ENCODE results near the gene GPR108. TPM values are rescaled to one million over a fixed set of nuclear protein-coding genes. Genes with fewer than 3 reads are reported as not detected.

The GPR108 gene
- total RNA-seq, 4 donors from 2014 or later, result 44.0 to 68.8 (median 60.1) TPM

DNA sequence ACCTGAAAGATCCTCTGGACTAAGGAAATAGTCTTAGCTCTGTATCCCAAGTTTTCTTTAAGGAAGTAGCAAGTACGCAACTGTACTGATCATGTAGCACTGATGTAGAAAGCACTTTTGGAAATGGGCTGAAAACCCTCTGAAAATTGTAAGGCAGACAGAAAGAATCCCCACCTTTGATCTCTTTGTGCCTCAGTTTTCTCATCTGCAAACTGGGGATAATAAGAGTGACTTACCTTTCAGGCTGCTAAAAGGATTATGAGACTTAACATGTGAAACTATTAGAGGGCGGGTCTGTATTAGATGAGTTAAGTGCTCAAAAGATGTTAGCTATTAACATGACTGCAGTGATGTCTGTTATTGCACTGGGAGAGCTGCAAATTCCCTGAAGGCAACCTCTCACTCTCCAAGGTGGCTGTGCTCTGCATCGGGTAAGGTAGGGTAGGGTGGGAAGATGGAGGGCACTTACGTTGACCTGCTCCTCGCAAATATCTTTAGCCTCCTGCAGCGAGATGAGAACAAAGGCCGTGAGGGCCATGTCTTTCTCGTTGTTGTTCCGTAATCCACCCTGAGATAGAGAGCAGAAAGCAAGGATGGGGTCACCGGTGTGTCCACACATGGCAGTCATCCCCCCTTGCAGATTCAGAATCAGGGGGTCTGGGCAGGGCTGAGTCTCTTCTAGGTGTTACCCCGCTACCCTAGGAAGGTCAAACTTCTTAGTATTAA, 47.1 kb downstream of the GPR108 start:
- no peaks in the 10 kb centered on the region for H3K9me3 ChIP-seq
- WGBS, 2 donors (ENCODE audit: low coverage in 1 of 2), result 75 to 77% methylated on average over 8 to 10 of the region's 11 CpGs
- H3K27me3 ChIP-seq, result peaks cover 37% of the 10 kb centered on the region
- TF ChIP-seq, protein P1, sequence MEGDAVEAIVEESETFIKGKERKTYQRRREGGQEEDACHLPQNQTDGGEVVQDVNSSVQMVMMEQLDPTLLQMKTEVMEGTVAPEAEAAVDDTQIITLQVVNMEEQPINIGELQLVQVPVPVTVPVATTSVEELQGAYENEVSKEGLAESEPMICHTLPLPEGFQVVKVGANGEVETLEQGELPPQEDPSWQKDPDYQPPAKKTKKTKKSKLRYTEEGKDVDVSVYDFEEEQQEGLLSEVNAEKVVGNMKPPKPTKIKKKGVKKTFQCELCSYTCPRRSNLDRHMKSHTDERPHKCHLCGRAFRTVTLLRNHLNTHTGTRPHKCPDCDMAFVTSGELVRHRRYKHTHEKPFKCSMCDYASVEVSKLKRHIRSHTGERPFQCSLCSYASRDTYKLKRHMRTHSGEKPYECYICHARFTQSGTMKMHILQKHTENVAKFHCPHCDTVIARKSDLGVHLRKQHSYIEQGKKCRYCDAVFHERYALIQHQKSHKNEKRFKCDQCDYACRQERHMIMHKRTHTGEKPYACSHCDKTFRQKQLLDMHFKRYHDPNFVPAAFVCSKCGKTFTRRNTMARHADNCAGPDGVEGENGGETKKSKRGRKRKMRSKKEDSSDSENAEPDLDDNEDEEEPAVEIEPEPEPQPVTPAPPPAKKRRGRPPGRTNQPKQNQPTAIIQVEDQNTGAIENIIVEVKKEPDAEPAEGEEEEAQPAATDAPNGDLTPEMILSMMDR (IDR thresholded peaks at IDR 0.05), result no peak
- TF ChIP-seq POLR2AphosphoS5 (IDR thresholded peaks at IDR 0.05), result no peak
- no peak for TF ChIP-seq EP300 (IDR thresholded peaks at IDR 0.05)
- no peak for TF ChIP-seq POLR2A (IDR thresholded peaks at IDR 0.05)
- no peaks in the 10 kb centered on the region for H3K4me1 ChIP-seq
- H3K27ac ChIP-seq, result no peak overlapping the region
- no peak overlapping the region for H3K4me3 ChIP-seq
- peaks cover 0 to 28% of the 10 kb centered on the region in 2 donors for H3K36me3 ChIP-seq
- ATAC-seq, result no peak

DNA sequence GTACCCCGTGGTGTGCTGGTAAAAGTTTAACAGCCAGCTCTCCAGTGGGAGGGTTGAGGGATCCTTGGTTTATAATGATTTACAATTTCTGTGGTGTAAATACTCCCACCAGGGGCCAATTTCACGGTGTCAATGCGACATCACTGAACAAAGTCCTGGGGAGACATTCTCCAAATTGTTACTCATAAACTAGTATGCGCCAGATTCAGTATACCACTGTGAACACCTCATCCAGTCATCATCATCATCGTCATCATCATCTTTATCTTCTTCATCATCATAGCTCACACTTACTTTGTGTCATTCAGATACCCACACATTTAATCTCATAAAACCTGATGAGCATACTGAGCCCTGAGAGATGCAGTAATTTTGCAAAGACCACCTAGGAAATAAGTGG, 50.3 kb downstream of the GPR108 start:
- Histone ChIP-seq H3K27ac (no peak overlapping the region), H3K27me3 (peaks cover 11% of the 10 kb centered on the region), H3K4me3 (no peak overlapping the region), H3K9me3 (peaks cover 0 to 3% (median 0%) of the 10 kb centered on the region in 3 donors), H3K4me1 (no peaks in the 10 kb centered on the region), H3K36me3 (peaks cover 0 to 21% of the 10 kb centered on the region in 2 donors)
- 78 to 92% methylated on average over 3 to 4 of the region's 5 CpGs for WGBS, 2 donors (ENCODE audit: low coverage in 1 of 2)
- ATAC-seq, result no peak
- TF ChIP-seq EP300 (IDR thresholded peaks at IDR 0.05) (no peak), POLR2A (IDR thresholded peaks at IDR 0.05) (no peak), POLR2AphosphoS5 (IDR thresholded peaks at IDR 0.05) (no peak)
- TF ChIP-seq, protein P1 (IDR thresholded peaks at IDR 0.05), result no peak

DNA sequence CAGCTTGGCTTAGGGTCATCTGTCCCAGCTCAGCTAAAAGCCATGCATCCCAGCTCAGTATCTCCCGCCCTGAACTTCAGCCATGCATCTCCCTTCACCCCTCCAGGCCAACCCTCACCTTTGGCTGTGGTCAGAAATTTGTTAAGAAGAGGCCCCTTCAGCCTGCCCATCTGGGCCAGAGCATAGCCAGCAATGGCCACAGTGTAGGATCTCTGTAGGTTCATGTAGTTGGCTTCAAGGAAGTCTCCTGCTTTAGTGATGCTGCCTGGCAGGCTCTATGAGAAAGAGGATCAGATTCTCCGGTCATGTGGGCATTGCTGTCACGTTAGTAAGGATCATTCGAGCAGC, 50.8 kb downstream of the GPR108 start:
- H3K4me3 ChIP-seq, result no peak overlapping the region
- peaks cover 6% of the 10 kb centered on the region for H3K27me3 ChIP-seq
- no peak for ATAC-seq
- H3K4me1 ChIP-seq, result no peaks in the 10 kb centered on the region
- TF ChIP-seq POLR2AphosphoS5 (IDR thresholded peaks at IDR 0.05) (no peak), POLR2A (IDR thresholded peaks at IDR 0.05) (no peak)
- H3K9me3 ChIP-seq, result peaks cover 0 to 3% (median 0%) of the 10 kb centered on the region in 3 donors
- H3K36me3 ChIP-seq, result peaks cover 0 to 24% of the 10 kb centered on the region in 2 donors
- 80 to 86% methylated on average over 3 to 4 of the region's 4 CpGs for WGBS, 2 donors (ENCODE audit: low coverage in 1 of 2)
- no peak overlapping the region for H3K27ac ChIP-seq

DNA sequence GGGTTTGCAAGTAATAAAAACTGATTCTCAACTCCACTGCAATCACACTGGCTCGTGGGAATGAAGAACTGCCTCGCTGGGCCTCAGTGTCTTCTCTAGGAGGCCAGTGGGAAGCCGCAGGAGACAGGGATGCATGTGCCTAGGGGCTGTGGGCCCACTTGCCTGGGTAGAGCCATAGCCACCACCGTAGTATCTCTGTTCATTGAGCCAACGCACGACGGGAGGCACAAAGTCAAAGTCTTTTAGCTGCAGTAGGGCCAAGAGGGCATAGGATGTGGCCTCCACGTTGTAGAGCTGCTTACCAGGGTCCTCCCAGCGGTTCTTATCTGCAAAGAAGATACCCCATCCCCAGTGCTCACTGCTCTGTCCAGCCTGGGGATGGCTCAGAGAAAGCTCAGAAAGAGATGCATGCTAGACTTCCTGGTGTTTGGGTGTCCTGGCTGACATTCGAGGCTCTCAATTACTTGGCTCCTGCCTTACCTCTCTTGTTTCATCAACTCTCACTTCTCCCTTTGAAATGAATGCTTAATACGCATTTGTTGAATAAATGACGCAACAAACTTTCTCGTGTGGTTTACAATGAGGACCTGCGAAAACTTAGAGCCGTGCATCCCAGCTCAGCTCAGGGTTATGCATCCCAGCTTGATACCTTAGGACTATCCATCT, 51.3 kb downstream of the GPR108 start:
- no peaks in the 10 kb centered on the region for H3K4me1 ChIP-seq
- TF ChIP-seq POLR2A (IDR thresholded peaks at IDR 0.05) (no peak), EP300 (IDR thresholded peaks at IDR 0.05) (no peak), POLR2AphosphoS5 (IDR thresholded peaks at IDR 0.05) (no peak)
- TF ChIP-seq, protein P1 (IDR thresholded peaks at IDR 0.05), result no peak
- no peak for ATAC-seq
- peaks cover 0 to 3% (median 0%) of the 10 kb centered on the region in 3 donors for H3K9me3 ChIP-seq
- H3K27ac ChIP-seq, result no peak overlapping the region
- H3K27me3 ChIP-seq, result peaks cover 1% of the 10 kb centered on the region
- WGBS, 2 donors (ENCODE audit: low coverage in 1 of 2), result 80 to 94% methylated on average over 6 to 10 of the region's 15 CpGs
- no peak overlapping the region for H3K4me3 ChIP-seq
- peaks cover 0 to 28% of the 10 kb centered on the region in 2 donors for H3K36me3 ChIP-seq

DNA sequence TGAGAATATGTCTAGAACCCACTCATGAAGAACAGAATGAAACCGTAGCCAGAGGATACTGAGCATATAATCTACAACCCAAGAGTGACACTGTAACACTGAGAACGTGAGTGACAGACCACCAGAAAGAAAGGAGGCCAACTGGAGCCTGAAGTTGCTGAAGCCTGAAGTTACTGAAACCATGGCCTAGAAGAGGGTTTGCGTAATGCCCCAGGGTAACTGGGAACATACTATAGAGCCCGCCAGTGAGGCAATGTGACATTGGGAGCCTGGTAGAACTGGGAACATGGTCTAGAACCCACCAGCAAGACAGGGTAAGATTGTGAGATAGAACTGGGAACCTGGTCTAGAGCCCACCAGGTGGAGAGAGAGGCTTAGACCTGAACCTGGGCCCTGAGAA, 51.9 kb downstream of the GPR108 start:
- H3K4me1 ChIP-seq, result no peaks in the 10 kb centered on the region
- peaks cover 0 to 5% (median 0%) of the 10 kb centered on the region in 3 donors for H3K9me3 ChIP-seq
- 75% methylated on average over 4 of the region's 4 CpGs; no CpG with 5 or more reads in 1 of the 2 donors for WGBS, 2 donors (ENCODE audit: low coverage in 1 of 2)
- H3K27me3 ChIP-seq, result peaks cover 5% of the 10 kb centered on the region
- TF ChIP-seq POLR2AphosphoS5 (IDR thresholded peaks at IDR 0.05) (no peak), EP300 (IDR thresholded peaks at IDR 0.05) (no peak), POLR2A (IDR thresholded peaks at IDR 0.05) (no peak)
- TF ChIP-seq, protein P1 (IDR thresholded peaks at IDR 0.05), result no peak
- no peak overlapping the region for H3K4me3 ChIP-seq
- no peak for ATAC-seq
- peaks cover 0 to 34% of the 10 kb centered on the region in 2 donors for H3K36me3 ChIP-seq
- H3K27ac ChIP-seq, result no peak overlapping the region
